NK-92 (cell line): ENCODE measurements around the gene PTPN12.

Experiments used
- DNase-seq: peaks from one replicate; lab custom pipeline; 2025; ENCODE audit not compliant: unreplicated experiment; lab: John Stamatoyannopoulos, UW

PTPN12 gene

DNA sequence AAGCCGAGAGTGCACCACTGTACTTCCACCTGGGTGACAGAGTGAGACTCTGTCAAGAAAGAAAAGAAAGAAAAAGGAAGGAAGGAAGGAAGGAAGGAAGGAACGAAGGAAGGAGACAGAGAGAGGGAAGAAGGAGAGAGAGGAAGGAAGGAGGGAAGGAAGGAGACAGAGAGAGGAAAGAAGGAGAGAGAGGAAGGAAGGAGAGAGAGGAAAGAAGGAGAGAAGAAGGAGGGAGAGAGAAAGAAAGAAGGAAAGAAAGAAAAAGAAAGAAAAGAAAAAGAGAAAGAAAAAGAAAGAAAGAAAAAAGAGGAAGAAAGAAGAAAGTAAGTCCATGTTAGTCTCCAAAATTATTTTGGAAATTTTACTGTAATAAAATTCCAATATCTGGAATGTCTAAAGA lies 125.8 kb downstream of the PTPN12 start:
- no peak for DNase-seq

DNA sequence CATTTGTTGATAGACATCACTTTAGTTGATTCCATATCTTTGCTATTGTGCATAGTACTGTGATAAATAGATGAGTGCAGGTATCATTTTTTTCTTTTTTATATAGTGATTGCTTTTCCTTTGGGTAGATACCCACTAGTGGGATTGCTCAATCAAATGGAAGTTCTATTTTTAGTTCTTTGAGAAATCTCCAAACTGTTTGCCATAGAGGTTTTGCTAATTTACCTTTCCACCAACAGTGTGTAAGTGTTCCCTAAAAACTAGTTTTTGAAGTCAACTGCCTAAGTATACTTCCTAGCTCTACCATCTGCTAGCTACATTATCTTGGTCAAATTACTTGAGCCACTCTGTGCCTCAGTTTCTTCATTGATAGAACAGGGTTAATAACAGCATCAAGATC lies 127.6 kb downstream of the PTPN12 start:
- DNase-seq: no peak

DNA sequence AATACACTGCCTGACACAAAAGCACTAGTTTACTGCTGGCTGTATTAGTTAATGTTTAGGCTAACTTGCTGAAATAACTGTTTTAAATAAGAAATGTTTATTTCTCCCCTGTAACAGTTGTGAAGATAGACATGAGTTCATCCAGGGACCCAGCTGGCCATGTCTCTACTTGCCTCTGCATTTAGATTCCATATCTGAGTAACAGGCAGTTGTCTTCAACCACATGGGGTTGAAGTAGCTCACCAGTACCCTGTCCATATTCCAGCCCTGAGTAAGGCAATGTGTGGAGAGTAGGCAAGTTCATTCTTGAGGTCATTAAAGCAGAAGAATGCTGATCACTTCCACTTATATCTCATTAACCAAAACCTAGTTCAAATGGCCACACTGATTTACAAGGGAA lies 128.1 kb downstream of the PTPN12 start:
- DNase-seq: no peak

DNA sequence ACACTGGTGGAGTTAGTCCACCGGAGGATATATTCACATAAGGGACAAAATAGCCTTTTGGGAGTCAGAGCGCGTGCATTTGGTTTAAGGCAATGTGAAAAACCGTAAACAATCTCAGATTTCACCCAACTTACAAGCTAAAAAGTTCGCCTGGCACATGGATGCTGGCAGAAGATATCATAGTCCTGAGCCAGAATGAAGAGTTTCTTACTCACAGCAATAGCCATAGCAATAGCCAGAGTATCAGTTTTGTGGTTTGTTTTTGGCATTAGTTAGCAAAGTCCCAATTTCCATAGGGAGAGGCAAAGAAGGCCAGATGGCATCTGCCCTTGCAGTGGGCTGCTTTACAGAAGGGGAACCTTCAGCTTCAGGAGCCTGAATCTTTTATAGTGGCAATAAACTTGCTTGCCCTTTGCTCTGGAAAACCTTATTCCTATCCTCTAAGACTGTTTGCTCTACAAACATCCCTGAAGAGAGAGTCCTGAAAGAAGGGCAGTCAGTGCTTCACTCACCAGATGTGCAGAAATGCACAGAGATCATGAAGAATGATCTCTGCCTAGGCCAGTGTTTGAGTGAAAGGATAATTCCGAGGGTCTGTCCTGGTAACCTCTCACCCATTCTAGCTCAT lies 130.5 kb downstream of the PTPN12 start:
- no peak for DNase-seq

DNA sequence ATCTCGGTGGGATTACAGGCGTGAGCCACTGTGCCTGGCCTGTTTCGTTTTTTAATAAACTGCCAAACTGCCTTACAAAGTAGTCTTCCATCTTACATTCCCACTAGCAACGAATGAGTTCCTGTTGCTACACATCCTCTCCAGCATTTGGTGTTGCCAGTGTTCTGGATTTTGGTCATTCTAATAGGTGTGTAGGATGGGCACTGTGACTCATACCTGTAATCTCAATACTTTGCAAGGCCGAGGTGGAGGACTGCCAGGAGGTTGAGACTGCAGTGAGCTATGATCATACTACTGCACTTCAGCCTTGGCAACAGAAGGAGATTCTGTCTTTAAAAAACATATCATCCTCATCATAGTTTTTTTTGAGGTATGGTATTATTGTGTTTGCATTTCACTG lies 137.8 kb downstream of the PTPN12 start:
- no peak for DNase-seq

DNA sequence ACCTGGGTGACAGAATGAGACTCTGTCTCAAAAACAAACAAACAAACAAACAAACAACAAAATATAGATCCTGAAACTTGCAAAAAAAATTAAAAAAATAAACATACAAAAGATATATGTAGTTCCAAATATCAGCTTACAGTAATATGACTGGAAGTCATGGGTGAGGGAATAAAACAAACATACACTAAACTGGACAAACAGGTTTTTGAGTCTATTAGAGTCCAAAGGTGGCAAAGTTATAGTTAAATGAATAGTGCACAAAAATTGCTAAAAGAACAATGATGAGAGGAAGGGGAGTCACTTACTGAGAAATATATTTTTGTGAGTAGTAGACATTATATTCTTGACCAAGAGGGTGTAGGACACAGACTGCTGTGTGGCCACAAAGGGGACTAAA lies 142.5 kb downstream of the PTPN12 start:
- DNase-seq: no peak

DNA sequence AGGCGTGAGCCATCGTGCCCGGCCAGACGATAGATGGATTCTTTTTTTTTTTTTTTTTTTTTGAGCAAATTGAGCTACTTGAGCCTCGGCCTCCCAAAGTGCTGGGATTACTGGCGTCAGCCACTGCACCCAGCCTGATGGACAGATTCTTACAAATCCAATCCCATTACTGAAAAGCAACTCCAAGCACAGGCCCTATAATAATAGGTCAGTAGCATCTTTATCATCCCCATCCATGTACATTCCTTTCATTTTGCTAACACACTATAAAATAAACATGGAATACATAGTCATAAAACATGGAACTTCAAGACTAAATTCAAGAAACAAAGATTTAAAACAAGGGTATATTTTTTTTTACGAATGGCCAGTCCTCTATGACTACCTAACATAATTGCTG lies 143.2 kb downstream of the PTPN12 start:
- no peak for DNase-seq

DNA sequence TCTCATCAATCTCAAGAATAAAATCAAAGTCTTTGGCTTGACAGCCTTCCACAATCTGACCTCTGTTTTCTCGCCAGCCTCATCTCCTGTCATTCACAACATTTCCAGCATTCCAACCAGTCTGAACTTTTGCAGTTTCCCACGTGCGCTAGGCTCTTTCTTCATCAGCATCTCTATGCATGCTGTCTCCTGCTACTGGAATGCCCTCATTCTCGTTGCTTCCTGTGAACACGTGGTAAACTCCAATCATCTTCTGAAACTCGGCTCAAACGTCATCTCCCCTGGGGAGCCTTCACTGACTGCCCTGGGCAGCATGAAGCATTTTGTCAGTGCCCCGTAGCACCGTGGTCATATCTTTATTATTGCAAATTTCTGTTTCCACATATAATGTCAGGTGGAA lies 146.9 kb downstream of the PTPN12 start:
- DNase-seq: no peak

DNA sequence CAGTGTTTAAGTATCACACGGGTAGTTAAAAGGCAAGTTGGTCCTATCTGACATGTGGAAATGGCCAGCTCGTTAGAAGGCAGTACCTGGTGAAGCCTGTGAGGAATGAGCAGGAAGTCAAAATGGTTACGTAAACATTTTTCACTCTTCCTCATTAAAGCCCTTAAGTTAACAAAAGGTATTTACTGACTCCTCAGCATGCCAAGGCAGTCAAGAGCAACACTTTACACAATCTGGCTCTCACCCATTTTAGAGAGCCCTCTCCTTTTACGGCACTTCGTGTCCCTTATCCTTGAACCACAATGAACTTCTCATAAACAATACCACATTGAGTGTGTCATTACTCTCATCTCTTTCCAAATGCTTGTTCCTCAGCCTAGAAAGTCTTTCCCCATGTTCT lies 148.1 kb downstream of the PTPN12 start:
- DNase-seq: no peak

DNA sequence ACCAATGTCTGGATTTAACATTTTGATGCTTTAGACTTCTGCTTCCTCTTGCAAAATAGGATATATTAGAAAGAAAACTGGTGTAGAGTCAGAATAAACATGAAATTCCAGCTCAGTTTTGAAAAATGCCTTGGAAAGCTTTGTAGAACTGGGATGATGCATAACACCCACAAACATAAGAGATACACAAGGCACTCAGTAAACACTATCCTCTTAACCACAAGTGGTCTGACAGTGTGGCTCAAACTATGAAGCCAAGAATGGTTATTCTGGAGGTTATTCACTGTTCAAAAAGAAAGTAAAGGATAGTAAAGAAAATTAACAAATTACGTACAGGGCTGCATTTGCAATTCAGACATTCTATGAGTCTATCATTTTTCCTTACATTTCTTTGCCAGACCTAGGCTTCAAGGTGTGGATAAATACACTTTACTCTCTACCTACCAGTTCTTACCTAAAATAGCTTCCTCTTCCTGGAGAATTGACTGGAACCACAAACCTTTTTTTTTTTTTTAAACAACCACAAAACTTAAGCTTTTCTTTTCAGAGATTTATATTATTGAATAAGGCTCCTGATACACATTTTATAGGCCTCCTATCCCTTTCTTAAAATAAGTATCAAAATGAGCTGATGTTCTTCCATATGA lies 150.1 kb downstream of the PTPN12 start:
- DNase-seq: no peak

DNA sequence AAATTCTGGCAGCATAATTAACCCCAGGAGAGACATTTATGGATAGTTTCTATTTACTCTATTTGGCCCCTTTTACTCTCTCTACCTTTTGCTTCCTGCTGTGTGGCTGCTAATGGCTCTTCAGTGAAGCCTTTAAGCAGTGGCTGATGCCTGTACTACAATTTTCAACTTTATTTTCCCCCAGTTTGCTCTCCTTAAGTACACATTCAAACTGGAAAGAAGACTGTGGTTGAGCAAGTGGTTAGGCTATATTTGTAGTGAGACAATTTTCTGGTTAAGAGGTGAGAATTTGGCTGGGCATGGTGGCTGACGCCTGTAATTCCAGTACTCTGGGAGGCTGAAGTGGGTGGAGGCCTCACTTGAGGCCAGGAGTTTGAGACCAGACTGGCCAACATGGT lies 150.7 kb downstream of the PTPN12 start:
- DNase-seq: no peak
